HepG2 (cell line): ENCODE measurements around the gene SPG7. TPM values are rescaled to one million over a fixed set of nuclear protein-coding genes. Genes with fewer than 3 reads are reported as not detected.

Experiments used
- ATAC-seq: fragments of 200-7000 bp; cut with Tn5 transposase; 3 replicates; pipeline ENCODE4 v1.9.1; 2020; ENCODE audit warnings: mild to moderate bottlenecking, moderate library complexity
- BruUV-seq: library from RNA; stranded (reverse); fragments of 400-500 nt; replicated peaks from 2 replicates; lab custom pipeline; 2021; lab: Mats Ljungman, UMichigan
- CTCF ChIA-PET: fragments of 300-600 bp; formaldehyde crosslinking; extraction: SDS; loops from one replicate; lab custom pipeline; 2021; ENCODE audit warnings: low total read pairs, inconsistent platforms, low intra/inter-chr PET ratio; lab: Yijun Ruan, JAX
- POLR2A ChIA-PET: fragments of 350-600 bp; sonication (Branson Sonifier 250); formaldehyde crosslinking; loops from one replicate; lab custom pipeline; 2020; ENCODE audit warnings: antibody characterized with exemption, inconsistent platforms; lab: Yijun Ruan, JAX
- DNase-seq: peaks from one replicate; pipeline ENCODE4 v3.0.0-alpha.2; 2015; ENCODE audit warnings: low spot score
- FAIRE-seq: peaks from 3 replicates; lab custom pipeline; 2011; peaks lifted over from hg19 to GRCh38; lab: Jason Lieb, UNC
- H2AFZ ChIP-seq: one replicate; pipeline ENCODE4 v1.6.1; 2011; ENCODE audit warnings: low read length, inconsistent platforms
- H3K27ac ChIP-seq: fragments of 300-600 bp; 3 replicates; pipeline ENCODE4 v1.8.0; 2011; ENCODE audit warnings: mixed run types, mild to moderate bottlenecking, mixed read lengths, low read length, inconsistent platforms; ENCODE audit not compliant: insufficient read depth; ENCODE audit errors: extremely low read length
- H3K27me3 ChIP-seq, 2 experiments: fragments of 200-600 bp in 1 of 2; 2 replicates in 1 of 2; 3 replicates in 1 of 2; pipeline versions ENCODE4 v1.6.0 to v1.8.0; 2011; ENCODE audit warnings: low read length in 2 of 2, mild to moderate bottlenecking in 2 of 2, moderate library complexity in 2 of 2, inconsistent platforms in 1 of 2; ENCODE audit not compliant: insufficient read depth in 2 of 2, control insufficient read depth in 1 of 2
- H3K36me3 ChIP-seq, 2 experiments: fragments of 200-600 bp in 1 of 2; replicated peaks in 1 of 2; 2 replicates in 1 of 2; 3 replicates in 1 of 2; pipeline versions ENCODE4 v1.5.1 to v1.8.0; 2011; ENCODE audit warnings: low read length in 2 of 2, inconsistent platforms in 1 of 2; ENCODE audit not compliant: insufficient read depth in 2 of 2, control insufficient read depth in 1 of 2
- H3K4me1 ChIP-seq: 2 replicates; pipeline ENCODE4 v1.5.1; 2012; ENCODE audit warnings: low read length, inconsistent platforms; ENCODE audit not compliant: insufficient read depth
- H3K4me2 ChIP-seq: 2 replicates; pipeline ENCODE4 v1.6.0; 2011; ENCODE audit warnings: low read depth, low read length, inconsistent platforms
- H3K4me3 ChIP-seq, 3 experiments: fragments of 200-600 bp in 1 of 3; sonication (generic), shearing (Covaris generic) in 1 of 3; replicated peaks in 1 of 3; 2 replicates each; pipeline ENCODE4 v1.5.1; 2011 to 2016; ENCODE audit warnings: low read length in 3 of 3, inconsistent platforms in 2 of 3, low read depth in 2 of 3, mild to moderate bottlenecking in 2 of 3, control low read depth in 1 of 3, mixed read lengths in 1 of 3; ENCODE audit not compliant: insufficient read depth in 1 of 3
- H3K79me2 ChIP-seq: one replicate; pipeline ENCODE4 v1.6.1; 2011; ENCODE audit warnings: low read length, inconsistent platforms; ENCODE audit not compliant: insufficient read depth
- H3K9ac ChIP-seq: 2 replicates; pipeline ENCODE4 v1.6.0; 2011; ENCODE audit warnings: mild to moderate bottlenecking, low read depth, low read length, inconsistent platforms; ENCODE audit not compliant: insufficient read depth
- H3K9me3 ChIP-seq: 2 replicates; pipeline ENCODE4 v1.5.1; 2012; ENCODE audit warnings: mild to moderate bottlenecking, low read length
- H4K20me1 ChIP-seq: 2 replicates; pipeline ENCODE4 v1.6.0; 2011; ENCODE audit warnings: inconsistent platforms, mild to moderate bottlenecking, low read length, moderate library complexity; ENCODE audit not compliant: insufficient read depth
- CCAR2 ChIP-seq: fragments of 200-400 bp; formaldehyde crosslinking; optimal IDR thresholded peaks from 2 replicates; pipeline ENCODE3; 2018; ENCODE audit warnings: low read depth, mild to moderate bottlenecking, low read length, moderate library complexity
- CEBPB ChIP-seq: IDR thresholded peaks from 2 replicates; pipeline ENCODE4 v1.6.1; 2011; ENCODE audit warnings: low read depth, low read length, improper control_type of control experiment, borderline replicate concordance
- DNMT1 ChIP-seq: sonication (generic); formaldehyde crosslinking; IDR thresholded peaks from 2 replicates; pipeline ENCODE4 v1.5.1; 2020; ENCODE audit warnings: mild to moderate bottlenecking, missing genetic modification reagents
- DNMT3B ChIP-seq: conservative IDR thresholded peaks from 2 replicates; pipeline ENCODE4 v1.6.1; 2016; ENCODE audit warnings: missing biosample characterization, control low read depth
- FOSL2 ChIP-seq: sonication (generic); formaldehyde crosslinking; IDR thresholded peaks from 2 replicates; pipeline ENCODE4 v1.4.0; 2020; ENCODE audit warnings: missing genetic modification reagents
- LCORL ChIP-seq, 2 experiments: fragments of 450-650 bp in 1 of 2; sonication (generic) in 1 of 2; formaldehyde crosslinking in 1 of 2; IDR thresholded peaks; 2 replicates each; pipeline versions ENCODE4 v1.5.0 to v1.6.1; 2017 to 2020; ENCODE audit warnings: antibody characterized with exemption in 1 of 2, missing genetic modification reagents in 1 of 2
- NCOA5 ChIP-seq: sonication (generic); formaldehyde crosslinking; IDR thresholded peaks from 2 replicates; pipeline ENCODE4 v1.4.0; 2020; ENCODE audit warnings: missing genetic modification reagents
- NFATC3 ChIP-seq: sonication (generic); formaldehyde crosslinking; IDR thresholded peaks from 2 replicates; pipeline ENCODE4 v1.5.1; 2020; ENCODE audit warnings: mild to moderate bottlenecking, missing genetic modification reagents
- NRL ChIP-seq: sonication (generic); formaldehyde crosslinking; IDR thresholded peaks from 2 replicates; pipeline ENCODE4 v1.5.0; 2020; ENCODE audit warnings: missing genetic modification reagents, mild to moderate bottlenecking, moderate library complexity, borderline replicate concordance
- RBAK ChIP-seq: sonication (generic); formaldehyde crosslinking; IDR thresholded peaks from 2 replicates; pipeline ENCODE4 v1.5.1; 2020; ENCODE audit warnings: mild to moderate bottlenecking, missing genetic modification reagents
- SNAI1 ChIP-seq: sonication (generic); formaldehyde crosslinking; IDR thresholded peaks from 2 replicates; pipeline ENCODE4 v1.5.0; 2020; ENCODE audit warnings: mild to moderate bottlenecking, missing genetic modification reagents, borderline replicate concordance
- WGBS: methylation state at CpG from one replicate; pipeline ENCODE4 v1.1.6; 2017; ENCODE audit warnings: low lambda C conversion rate; 5-methylcytosine and 5-hydroxymethylcytosine counted together
- in situ Hi-C: cut with HindIII; loops from 2 replicates; pipeline ENCODE4 v1.10.0; 2017; ENCODE audit warnings: low pct_unique_long_range_greater_than_20kb; ENCODE audit not compliant: extremely low pct_ligation_motif_present
- intact Hi-C: fragments of 100-400 bp; cut with micrococcal nuclease; formaldehyde crosslinking; loops from one replicate; pipeline ENCODE4 v1.10.0; 2022; ENCODE audit not compliant: unreplicated experiment
- polyA plus RNA-seq, 8 experiments: library from polyadenylated mRNA; depleted of rRNA in 3 of 8; stranded (reverse) in 7 of 8; unstranded in 1 of 8; fragments of >200 nt; fragmentation: Illumina TruSeq in 4 of 8; extraction: Trizol in 4 of 8; gene quantifications; 2 replicates each; pipeline versions ENCODE4 v1.2.1 to v1.2.3, GENCODE V29; 2011 to 2016; ENCODE audit warnings: low read depth in 4 of 8, missing spikeins in 1 of 8, mixed read lengths in 1 of 8; ENCODE audit not compliant: insufficient read depth in 1 of 8
- total RNA-seq, 5 experiments: library from RNA; depleted of rRNA; stranded (reverse); fragments of >200 nt; fragmentation: Illumina TruSeq; extraction: Trizol; gene quantifications; 2 replicates each; pipeline ENCODE4 v1.2.3, GENCODE V29; 2016; ENCODE audit warnings: low read depth in 1 of 5
- TF ChIP-seq, protein P1 (sequence below): sonication (generic); formaldehyde crosslinking; IDR thresholded peaks from 2 replicates; pipeline ENCODE4 v1.4.0; 2020; ENCODE audit warnings: missing genetic modification reagents
- TF ChIP-seq, protein P2 (sequence below): sonication (generic); formaldehyde crosslinking; IDR thresholded peaks from 2 replicates; pipeline ENCODE4 v1.9.0; 2022; ENCODE audit warnings: low read depth, missing genetic modification reagents
- TF ChIP-seq, protein P3 (sequence below): sonication (generic); formaldehyde crosslinking; IDR thresholded peaks from 2 replicates; pipeline ENCODE4 v1.4.0; 2020; ENCODE audit warnings: missing genetic modification reagents, mild to moderate bottlenecking, borderline replicate concordance
- TF ChIP-seq, protein P4 (sequence below): sonication (generic); formaldehyde crosslinking; IDR thresholded peaks from 2 replicates; pipeline ENCODE4 v1.4.0; 2020; ENCODE audit warnings: missing genetic modification reagents
- TF ChIP-seq, protein P5 (sequence below): IDR thresholded peaks from 2 replicates; pipeline ENCODE4 v1.6.1; 2016; ENCODE audit warnings: mild to moderate bottlenecking, missing biosample characterization, missing genetic modification reagents

The SPG7 gene
- total and polyA plus RNA-seq, 2 of the 13 experiments (the other 11 are each of a cell fraction or from before 2014, with no cell fraction given), result 66.0 to 136 TPM

DNA sequence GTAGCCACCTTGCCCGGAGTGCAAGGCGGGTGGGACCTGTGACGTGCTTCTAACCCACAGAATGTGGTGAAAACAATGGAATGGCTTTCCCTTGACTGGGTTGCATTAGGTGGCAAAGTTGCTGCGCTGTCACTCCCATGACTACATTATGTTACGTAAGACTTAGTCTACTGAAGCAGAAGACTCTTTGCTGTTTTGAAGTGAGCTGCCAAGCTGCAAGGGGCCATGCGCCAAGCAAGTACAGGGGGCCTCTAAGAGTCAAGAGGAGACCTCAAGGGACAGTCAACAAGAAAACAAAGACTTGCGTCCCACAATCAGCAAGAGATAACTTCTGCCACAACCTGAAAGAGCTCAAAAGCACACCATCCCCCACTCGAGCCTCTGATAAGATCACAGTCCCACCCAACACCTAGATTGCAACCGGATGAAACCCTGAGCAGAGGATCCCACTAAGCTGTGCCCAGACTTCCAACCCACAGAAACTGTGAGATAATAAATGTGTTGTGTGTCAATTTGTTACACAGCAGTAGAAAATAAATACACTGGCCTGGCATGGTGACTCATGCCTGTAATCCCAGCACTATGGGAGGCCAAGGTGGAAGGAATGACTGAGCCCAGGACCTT lies 34.3 kb upstream of the SPG7 start:
- Histone ChIP-seq H3K27ac (peak overlapping the region; percentile 8), H3K4me3 (no peak overlapping the region), H3K4me2 (no peak overlapping the region), H3K9ac (no peak overlapping the region), H4K20me1 (peaks cover 96% of the 10 kb centered on the region), H3K9me3 (no peaks in the 10 kb centered on the region), H3K4me1 (peaks cover 70% of the 10 kb centered on the region), H3K27me3 (no peaks in the 10 kb centered on the region), H2AFZ (no peak overlapping the region), H3K36me3 (peaks cover 3 to 13% of the 10 kb centered on the region in 2 experiments; a peak in 4 of 5 replicates), H3K79me2 (peaks cover 95% of the 10 kb centered on the region)
- ChIA-PET CTCF (no interaction called here), POLR2A (interaction anchor here (1.2 kb wide), 1 partner anchor 16 kb away, joined by 3 read pairs; no protein-coding TSS in a partner anchor)
- ATAC-seq, result no peak
- no peak for FAIRE-seq
- DNase-seq, result no peak
- intact Hi-C loops, result no loop called here
- BruUV-seq, result no TSS peak
- in situ Hi-C loops, result no loop called here
- WGBS, result 72% methylated on average over 9 of the region's 9 CpGs
- TF ChIP-seq CCAR2 (no peak), NRL (CRISPR knock-in tag) (no peak), FOSL2 (CRISPR knock-in tag) (peak; percentile 90), LCORL (IDR thresholded peaks at IDR 0.05) (no peak), LCORL (CRISPR knock-in tag; IDR thresholded peaks at IDR 0.05) (peak; percentile 36; the same call in 1 of the 2 replicates), DNMT1 (no peak), SNAI1 (CRISPR knock-in tag) (no peak), NFATC3 (CRISPR knock-in tag) (no peak), CEBPB (peak; percentile 87), RBAK (CRISPR knock-in tag) (peak; percentile 73; the same call in 1 of the 2 replicates), NCOA5 (CRISPR knock-in tag) (no peak), DNMT3B (CRISPR knock-in tag) (0 out of 2 replicates have a peak, but pooled peaks have one; percentile 39)
- TF ChIP-seq, protein P1, sequence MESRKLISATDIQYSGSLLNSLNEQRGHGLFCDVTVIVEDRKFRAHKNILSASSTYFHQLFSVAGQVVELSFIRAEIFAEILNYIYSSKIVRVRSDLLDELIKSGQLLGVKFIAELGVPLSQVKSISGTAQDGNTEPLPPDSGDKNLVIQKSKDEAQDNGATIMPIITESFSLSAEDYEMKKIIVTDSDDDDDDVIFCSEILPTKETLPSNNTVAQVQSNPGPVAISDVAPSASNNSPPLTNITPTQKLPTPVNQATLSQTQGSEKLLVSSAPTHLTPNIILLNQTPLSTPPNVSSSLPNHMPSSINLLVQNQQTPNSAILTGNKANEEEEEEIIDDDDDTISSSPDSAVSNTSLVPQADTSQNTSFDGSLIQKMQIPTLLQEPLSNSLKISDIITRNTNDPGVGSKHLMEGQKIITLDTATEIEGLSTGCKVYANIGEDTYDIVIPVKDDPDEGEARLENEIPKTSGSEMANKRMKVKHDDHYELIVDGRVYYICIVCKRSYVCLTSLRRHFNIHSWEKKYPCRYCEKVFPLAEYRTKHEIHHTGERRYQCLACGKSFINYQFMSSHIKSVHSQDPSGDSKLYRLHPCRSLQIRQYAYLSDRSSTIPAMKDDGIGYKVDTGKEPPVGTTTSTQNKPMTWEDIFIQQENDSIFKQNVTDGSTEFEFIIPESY (CRISPR knock-in tag), result peak; percentile 59
- TF ChIP-seq, protein P2, sequence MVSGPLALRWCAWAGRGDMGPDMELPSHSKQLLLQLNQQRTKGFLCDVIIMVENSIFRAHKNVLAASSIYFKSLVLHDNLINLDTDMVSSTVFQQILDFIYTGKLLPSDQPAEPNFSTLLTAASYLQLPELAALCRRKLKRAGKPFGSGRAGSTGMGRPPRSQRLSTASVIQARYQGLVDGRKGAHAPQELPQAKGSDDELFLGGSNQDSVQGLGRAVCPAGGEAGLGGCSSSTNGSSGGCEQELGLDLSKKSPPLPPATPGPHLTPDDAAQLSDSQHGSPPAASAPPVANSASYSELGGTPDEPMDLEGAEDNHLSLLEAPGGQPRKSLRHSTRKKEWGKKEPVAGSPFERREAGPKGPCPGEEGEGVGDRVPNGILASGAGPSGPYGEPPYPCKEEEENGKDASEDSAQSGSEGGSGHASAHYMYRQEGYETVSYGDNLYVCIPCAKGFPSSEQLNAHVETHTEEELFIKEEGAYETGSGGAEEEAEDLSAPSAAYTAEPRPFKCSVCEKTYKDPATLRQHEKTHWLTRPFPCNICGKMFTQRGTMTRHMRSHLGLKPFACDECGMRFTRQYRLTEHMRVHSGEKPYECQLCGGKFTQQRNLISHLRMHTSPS, result no peak
- TF ChIP-seq, protein P3, sequence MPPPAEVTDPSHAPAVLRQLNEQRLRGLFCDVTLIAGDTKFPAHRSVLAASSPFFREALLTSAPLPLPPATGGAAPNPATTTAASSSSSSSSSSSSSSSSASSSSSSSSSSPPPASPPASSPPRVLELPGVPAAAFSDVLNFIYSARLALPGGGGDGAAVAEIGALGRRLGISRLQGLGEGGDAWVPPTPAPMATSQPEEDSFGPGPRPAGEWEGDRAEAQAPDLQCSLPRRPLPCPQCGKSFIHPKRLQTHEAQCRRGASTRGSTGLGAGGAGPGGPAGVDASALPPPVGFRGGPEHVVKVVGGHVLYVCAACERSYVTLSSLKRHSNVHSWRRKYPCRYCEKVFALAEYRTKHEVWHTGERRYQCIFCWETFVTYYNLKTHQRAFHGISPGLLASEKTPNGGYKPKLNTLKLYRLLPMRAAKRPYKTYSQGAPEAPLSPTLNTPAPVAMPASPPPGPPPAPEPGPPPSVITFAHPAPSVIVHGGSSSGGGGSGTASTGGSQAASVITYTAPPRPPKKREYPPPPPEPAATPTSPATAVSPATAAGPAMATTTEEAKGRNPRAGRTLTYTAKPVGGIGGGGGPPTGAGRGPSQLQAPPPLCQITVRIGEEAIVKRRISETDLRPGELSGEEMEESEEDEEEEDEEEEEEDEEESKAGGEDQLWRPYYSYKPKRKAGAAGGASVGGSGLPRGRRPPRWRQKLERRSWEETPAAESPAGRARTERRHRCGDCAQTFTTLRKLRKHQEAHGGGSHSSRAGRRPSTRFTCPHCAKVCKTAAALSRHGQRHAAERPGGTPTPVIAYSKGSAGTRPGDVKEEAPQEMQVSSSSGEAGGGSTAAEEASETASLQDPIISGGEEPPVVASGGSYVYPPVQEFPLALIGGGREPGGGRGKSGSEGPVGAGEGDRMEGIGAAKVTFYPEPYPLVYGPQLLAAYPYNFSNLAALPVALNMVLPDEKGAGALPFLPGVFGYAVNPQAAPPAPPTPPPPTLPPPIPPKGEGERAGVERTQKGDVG (CRISPR knock-in tag), result no peak
- TF ChIP-seq, protein P4, sequence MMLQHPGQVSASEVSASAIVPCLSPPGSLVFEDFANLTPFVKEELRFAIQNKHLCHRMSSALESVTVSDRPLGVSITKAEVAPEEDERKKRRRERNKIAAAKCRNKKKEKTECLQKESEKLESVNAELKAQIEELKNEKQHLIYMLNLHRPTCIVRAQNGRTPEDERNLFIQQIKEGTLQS (CRISPR knock-in tag), result peak; percentile 19; the same call in 1 of the 2 replicates
- TF ChIP-seq, protein P5, sequence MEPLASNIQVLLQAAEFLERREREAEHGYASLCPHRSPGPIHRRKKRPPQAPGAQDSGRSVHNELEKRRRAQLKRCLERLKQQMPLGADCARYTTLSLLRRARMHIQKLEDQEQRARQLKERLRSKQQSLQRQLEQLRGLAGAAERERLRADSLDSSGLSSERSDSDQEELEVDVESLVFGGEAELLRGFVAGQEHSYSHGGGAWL (CRISPR knock-in tag), result no peak
